Right lung (tissue), 5 donors: ENCODE measurements around the gene CREB1. TPM values are rescaled to one million over a fixed set of nuclear protein-coding genes. Genes with fewer than 3 reads are reported as not detected.

Source experiments
- polyA plus RNA-seq, 5 donors: library from polyadenylated mRNA; unstranded; fragments of 120-200 nt; gene quantifications; one replicate each; pipeline versions ENCODE4 v1.2.1 to v1.2.3, GENCODE V29; 2013; ENCODE audit warnings: inconsistent platforms in 1 of 5, low replicate concordance in 1 of 5; ENCODE audit not compliant: insufficient read length in 5 of 5, insufficient read depth in 1 of 5

Gene CREB1
- polyA plus RNA-seq, 5 donors = 42.9 to 83.4 (median 76.0) TPM

Other genes starting within 250 kb of the CREB1 start
- 10 to 100 TPM; 28.1 to 37.2 (median 33.2) TPM for gene METTL21A, start 95.4 kb downstream of the CREB1 start, polyA plus RNA-seq
- 10 to 100 TPM; 18.2 to 27.5 (median 25.0) TPM for gene CCNYL1, start 181.7 kb downstream of the CREB1 start, polyA plus RNA-seq
- gene FZD5, start 239.9 kb downstream of the CREB1 start, polyA plus RNA-seq = 10 to 100 TPM in 4 of 5 donors, 1 to 10 TPM in 1; 9.6 to 17.9 (median 11.0) TPM